Measurements from ENCODE around the gene CCDC191.

DNA sequence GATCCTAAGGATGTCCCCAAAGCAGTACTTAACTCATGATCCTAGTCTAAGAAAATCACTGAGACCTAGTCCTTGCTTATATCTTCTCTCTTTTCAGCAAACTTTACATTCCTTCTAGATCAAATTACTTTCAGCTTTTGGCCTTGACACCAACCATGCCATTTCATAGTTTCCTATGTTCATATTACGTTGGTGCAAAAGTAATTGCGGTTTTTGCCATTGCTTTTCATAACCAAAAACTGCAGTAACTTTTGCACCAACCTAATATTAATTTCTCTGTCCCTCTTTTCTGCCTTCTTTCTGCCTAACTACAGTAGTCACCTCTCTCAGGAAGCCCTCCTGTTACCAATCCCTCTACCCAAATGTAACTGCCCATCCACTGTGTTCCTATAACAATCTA lies 36.8 kb downstream of the CCDC191 start:
- TF ChIP-seq, protein P1, sequence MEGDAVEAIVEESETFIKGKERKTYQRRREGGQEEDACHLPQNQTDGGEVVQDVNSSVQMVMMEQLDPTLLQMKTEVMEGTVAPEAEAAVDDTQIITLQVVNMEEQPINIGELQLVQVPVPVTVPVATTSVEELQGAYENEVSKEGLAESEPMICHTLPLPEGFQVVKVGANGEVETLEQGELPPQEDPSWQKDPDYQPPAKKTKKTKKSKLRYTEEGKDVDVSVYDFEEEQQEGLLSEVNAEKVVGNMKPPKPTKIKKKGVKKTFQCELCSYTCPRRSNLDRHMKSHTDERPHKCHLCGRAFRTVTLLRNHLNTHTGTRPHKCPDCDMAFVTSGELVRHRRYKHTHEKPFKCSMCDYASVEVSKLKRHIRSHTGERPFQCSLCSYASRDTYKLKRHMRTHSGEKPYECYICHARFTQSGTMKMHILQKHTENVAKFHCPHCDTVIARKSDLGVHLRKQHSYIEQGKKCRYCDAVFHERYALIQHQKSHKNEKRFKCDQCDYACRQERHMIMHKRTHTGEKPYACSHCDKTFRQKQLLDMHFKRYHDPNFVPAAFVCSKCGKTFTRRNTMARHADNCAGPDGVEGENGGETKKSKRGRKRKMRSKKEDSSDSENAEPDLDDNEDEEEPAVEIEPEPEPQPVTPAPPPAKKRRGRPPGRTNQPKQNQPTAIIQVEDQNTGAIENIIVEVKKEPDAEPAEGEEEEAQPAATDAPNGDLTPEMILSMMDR (IDR thresholded peaks at IDR 0.05; ENCODE audit: low read length): no peak
- TF ChIP-seq EZH2 (optimal IDR thresholded peaks at IDR 0.05; ENCODE audit: low read depth, low read length): no peak
- TF ChIP-seq EZH2phosphoT487 (IDR thresholded peaks at IDR 0.05; ENCODE audit: low read length): no peak

Data from MM.1S (cell line).